Activated CD4-positive, alpha-beta T cell treated with anti-CD3 and anti-CD28 coated beads for 48 hours (primary cell): ENCODE data around the gene TMEM74B.
"Not testable (repeated sequence)": the region's sequence is repeated elsewhere in the genome, so short reads cannot be mapped to it uniquely, and the experiment has no call there.

Experiments
- DNase-seq: peaks from one replicate; pipeline ENCODE4 v3.0.0-alpha.2; 2020

Gene TMEM74B

GRCh38 chr20:1177680-1178079 is 7.1 kb downstream of the TMEM74B start:
- DNase-seq = no peak

- no peak for DNase-seq
These were observed 10.0 kb downstream of the TMEM74B start for GRCh38 chr20:1174787-1175186.

GRCh38 chr20:1173698-1174097 is 11.1 kb downstream of the TMEM74B start:
- DNase-seq = no peak

- peak; percentile 34 for DNase-seq
These were observed 13.2 kb downstream of the TMEM74B start for GRCh38 chr20:1171461-1172093.

- no peak for DNase-seq
These were observed 15.6 kb downstream of the TMEM74B start for GRCh38 chr20:1169224-1169623.

GRCh38 chr20:1166948-1167720 is 17.6 kb downstream of the TMEM74B start:
- no peak for DNase-seq

- DNase-seq = no peak
These were observed 18.8 kb downstream of the TMEM74B start for GRCh38 chr20:1165941-1166340.

GRCh38 chr20:1165521-1165920 is 19.3 kb downstream of the TMEM74B start:
- DNase-seq = no peak

GRCh38 chr20:1164871-1165270 is 19.9 kb downstream of the TMEM74B start:
- no peak for DNase-seq

GRCh38 chr20:1163653-1164052 is 21.1 kb downstream of the TMEM74B start:
- DNase-seq = no peak

- no peak for DNase-seq
These were observed 21.7 kb downstream of the TMEM74B start for GRCh38 chr20:1163105-1163504.

GRCh38 chr20:1160991-1161390 is 23.8 kb downstream of the TMEM74B start:
- DNase-seq = no peak

GRCh38 chr20:1160496-1160895 is 24.3 kb downstream of the TMEM74B start:
- no peak for DNase-seq

- DNase-seq = no peak
These were observed 29.4 kb downstream of the TMEM74B start for GRCh38 chr20:1155342-1155741.

- DNase-seq = no peak
These were observed 30.1 kb downstream of the TMEM74B start for GRCh38 chr20:1154691-1155090.

- no peak for DNase-seq
These were observed 30.6 kb downstream of the TMEM74B start for GRCh38 chr20:1154226-1154625.

GRCh38 chr20:1150968-1151367 is 33.8 kb downstream of the TMEM74B start:
- DNase-seq = no peak

- peak; percentile 28 for DNase-seq
These were observed 34.6 kb downstream of the TMEM74B start for GRCh38 chr20:1150218-1150617.

- not testable (repeated sequence) for DNase-seq
These were observed 35.0 kb downstream of the TMEM74B start for GRCh38 chr20:1149812-1150211.

- DNase-seq = no peak
These were observed 37.8 kb downstream of the TMEM74B start for GRCh38 chr20:1146957-1147356.

- DNase-seq = no peak
These were observed 40.2 kb downstream of the TMEM74B start for GRCh38 chr20:1144401-1145172.

GRCh38 chr20:1137236-1137635 is 47.5 kb downstream of the TMEM74B start:
- DNase-seq = no peak

GRCh38 chr20:1134836-1135235 is 49.9 kb downstream of the TMEM74B start:
- no peak for DNase-seq

GRCh38 chr20:1134355-1134754 is 50.4 kb downstream of the TMEM74B start:
- DNase-seq = no peak
